HUES6 (cell line): ENCODE data around the gene TMX1.
A peak's percentile ranks its signal among the peaks of the same experiment; 100 is the strongest.

Experiments
- H3K27ac ChIP-seq: 2 replicates; pipeline ENCODE4 v1.7.0; 2013; ENCODE audit warnings: low read depth, mild to moderate bottlenecking, low read length, inconsistent platforms
- H3K27me3 ChIP-seq: 2 replicates; pipeline ENCODE4 v1.6.1; 2013; ENCODE audit warnings: low read length; ENCODE audit not compliant: control insufficient read depth, insufficient read depth
- H3K36me3 ChIP-seq: 2 replicates; pipeline ENCODE4 v1.6.1; 2013; ENCODE audit warnings: low read length; ENCODE audit not compliant: control insufficient read depth, insufficient read depth
- H3K4me1 ChIP-seq: 2 replicates; pipeline ENCODE4 v1.6.1; 2013; ENCODE audit warnings: low read length; ENCODE audit not compliant: control insufficient read depth, insufficient read depth
- H3K4me3 ChIP-seq: 2 replicates; pipeline ENCODE4 v1.5.1; 2013; ENCODE audit warnings: low read depth, low read length
- H3K9ac ChIP-seq: one replicate; pipeline ENCODE4 v1.6.1; 2013; ENCODE audit warnings: mild to moderate bottlenecking, low read length
- H3K9me3 ChIP-seq: 2 replicates; pipeline ENCODE4 v1.6.1; 2013; ENCODE audit warnings: low read depth, low read length; ENCODE audit not compliant: control insufficient read depth, insufficient read depth

TMX1 gene, protein sequence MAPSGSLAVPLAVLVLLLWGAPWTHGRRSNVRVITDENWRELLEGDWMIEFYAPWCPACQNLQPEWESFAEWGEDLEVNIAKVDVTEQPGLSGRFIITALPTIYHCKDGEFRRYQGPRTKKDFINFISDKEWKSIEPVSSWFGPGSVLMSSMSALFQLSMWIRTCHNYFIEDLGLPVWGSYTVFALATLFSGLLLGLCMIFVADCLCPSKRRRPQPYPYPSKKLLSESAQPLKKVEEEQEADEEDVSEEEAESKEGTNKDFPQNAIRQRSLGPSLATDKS

DNA sequence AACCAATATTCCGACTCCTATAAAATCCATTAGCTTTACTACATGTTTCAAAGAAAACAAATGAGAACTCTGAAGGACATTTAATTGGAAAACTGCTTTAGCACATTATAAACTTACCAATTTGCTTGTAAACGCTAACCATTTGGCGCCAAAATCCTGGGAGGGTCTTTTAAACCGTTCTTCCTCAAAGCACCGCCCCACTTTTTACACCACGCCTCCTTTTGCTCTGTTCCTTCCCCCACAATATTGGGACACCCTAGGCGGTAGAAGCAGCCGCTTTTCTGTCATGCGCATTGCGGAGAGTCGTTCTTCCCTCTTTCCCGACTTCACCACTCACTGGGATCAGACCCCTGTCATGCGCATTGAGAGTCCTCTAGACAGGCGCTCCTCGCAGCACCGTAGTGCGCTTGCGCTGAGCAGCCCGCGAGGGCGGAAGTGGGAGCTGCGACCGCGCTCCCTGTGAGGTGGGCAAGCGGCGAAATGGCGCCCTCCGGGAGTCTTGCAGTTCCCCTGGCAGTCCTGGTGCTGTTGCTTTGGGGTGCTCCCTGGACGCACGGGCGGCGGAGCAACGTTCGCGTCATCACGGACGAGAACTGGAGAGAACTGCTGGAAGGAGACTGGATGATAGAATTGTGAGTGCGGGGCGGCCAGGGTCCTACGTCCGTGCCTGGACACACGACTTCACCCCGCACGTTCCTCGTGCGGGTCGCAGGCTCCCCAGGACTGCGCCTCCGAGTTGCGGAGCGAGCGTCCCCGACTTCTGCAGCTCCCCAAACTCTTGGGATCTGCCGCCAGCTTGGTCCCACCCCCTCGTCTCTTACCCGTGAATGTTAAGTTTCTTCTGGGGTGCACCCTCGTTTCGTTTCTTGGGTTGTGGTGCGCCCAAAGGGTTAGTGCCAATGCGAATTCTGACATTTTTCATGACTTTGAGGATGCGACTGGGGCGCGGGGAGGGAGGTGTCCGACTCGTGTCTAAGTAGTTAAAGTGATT, at the start of gene TMX1:
TMX1 (plus strand) TSS at position 435 of the 991 bp plus-strand sequence; CDS start at position 481, 46 bp downstream.
- H3K9me3 ChIP-seq, result no peaks in the 10 kb centered on the region
- peak within 1 kb of the TSS; percentile 85 for H3K27ac ChIP-seq
- peak within 1 kb of the TSS; percentile 97 for H3K9ac ChIP-seq
- H3K36me3 ChIP-seq, result peaks cover 12% of the 10 kb centered on the region
- peaks cover 21% of the 10 kb centered on the region; the same call in 1 of the 2 replicates for H3K4me1 ChIP-seq
- H3K27me3 ChIP-seq, result no peaks in the 10 kb centered on the region
- H3K4me3 ChIP-seq, result peak within 1 kb of the TSS; percentile 94

GRCh38 chr14:51201890-51202289, 38.2 kb upstream of the TMX1 start:
- Histone ChIP-seq H3K27me3 (no peaks in the 10 kb centered on the region), H3K4me3 (no peak overlapping the region), H3K36me3 (no peaks in the 10 kb centered on the region), H3K27ac (no peak overlapping the region), H3K9me3 (no peaks in the 10 kb centered on the region), H3K9ac (no peak overlapping the region), H3K4me1 (no peaks in the 10 kb centered on the region; the same call in 1 of the 2 replicates)

- Histone ChIP-seq H3K4me1 (no peaks in the 10 kb centered on the region; the same call in 1 of the 2 replicates), H3K4me3 (no peak overlapping the region), H3K27me3 (no peaks in the 10 kb centered on the region), H3K27ac (no peak overlapping the region), H3K9me3 (no peaks in the 10 kb centered on the region), H3K36me3 (no peaks in the 10 kb centered on the region), H3K9ac (no peak overlapping the region)
Observed at GRCh38 chr14:51202914-51203665, 37.0 kb upstream of the TMX1 start.

DNA sequence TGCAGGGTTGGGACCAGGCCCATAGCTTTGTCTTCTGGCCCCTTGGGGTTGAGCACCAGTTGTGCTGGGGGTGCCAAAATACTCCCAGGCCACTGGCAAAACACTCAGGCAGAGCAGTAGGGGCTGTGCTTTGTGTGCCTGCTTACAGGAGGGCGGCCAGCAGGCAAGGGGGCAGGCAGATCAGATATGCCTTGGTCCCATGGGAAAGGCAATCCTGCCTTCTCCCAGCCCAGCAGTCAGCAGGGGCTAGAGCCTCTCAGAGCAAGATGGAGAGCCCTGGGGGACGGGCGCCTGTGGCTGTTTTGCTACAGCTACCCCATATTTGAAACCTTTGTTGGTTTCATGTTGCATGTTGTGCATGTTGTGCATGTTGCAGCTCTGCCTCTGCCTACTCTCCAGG, 36.2 kb upstream of the TMX1 start:
- H3K36me3 ChIP-seq, result no peaks in the 10 kb centered on the region
- H3K4me3 ChIP-seq, result no peak overlapping the region
- H3K4me1 ChIP-seq, result no peaks in the 10 kb centered on the region; the same call in 1 of the 2 replicates
- no peaks in the 10 kb centered on the region for H3K27me3 ChIP-seq
- H3K9ac ChIP-seq, result no peak overlapping the region
- H3K9me3 ChIP-seq, result no peaks in the 10 kb centered on the region
- no peak overlapping the region for H3K27ac ChIP-seq

DNA sequence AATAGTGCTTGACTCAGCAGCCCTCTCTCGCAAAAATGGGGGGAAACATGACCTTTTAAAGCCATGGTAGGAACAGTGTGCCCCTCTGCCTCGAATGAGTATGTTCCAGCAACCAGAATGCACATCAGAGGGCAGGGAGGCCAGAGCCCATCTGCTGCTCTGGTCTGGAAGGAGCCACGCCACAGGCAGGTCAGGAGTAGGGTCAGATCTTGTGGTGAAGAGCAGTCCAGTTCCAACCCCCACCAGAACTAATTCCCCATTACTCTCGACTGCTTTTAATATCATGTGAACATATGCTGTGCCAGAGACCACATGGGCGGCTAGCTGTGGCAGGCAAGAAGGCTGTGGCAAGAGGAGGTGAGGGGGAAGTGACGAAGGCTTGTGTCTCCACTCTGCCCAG, 34.6 kb upstream of the TMX1 start:
- Histone ChIP-seq H3K4me1 (no peaks in the 10 kb centered on the region; the same call in 1 of the 2 replicates), H3K9me3 (no peaks in the 10 kb centered on the region)

GRCh38 chr14:51206462-51206861, 33.6 kb upstream of the TMX1 start:
- Histone ChIP-seq H3K27ac (no peak overlapping the region), H3K4me3 (no peak overlapping the region), H3K4me1 (no peaks in the 10 kb centered on the region; the same call in 1 of the 2 replicates), H3K36me3 (no peaks in the 10 kb centered on the region), H3K9me3 (no peaks in the 10 kb centered on the region), H3K9ac (no peak overlapping the region), H3K27me3 (no peaks in the 10 kb centered on the region)

More for the DNA sequence above, 34.6 kb upstream of the TMX1 start:
- no peak overlapping the region for H3K27ac ChIP-seq
- no peaks in the 10 kb centered on the region for H3K27me3 ChIP-seq
- H3K4me3 ChIP-seq, result no peak overlapping the region
- H3K9ac ChIP-seq, result no peak overlapping the region
- no peaks in the 10 kb centered on the region for H3K36me3 ChIP-seq

GRCh38 chr14:51207621-51208020, 32.4 kb upstream of the TMX1 start:
- H3K4me3 ChIP-seq, result no peak overlapping the region
- H3K27ac ChIP-seq, result no peak overlapping the region
- H3K4me1 ChIP-seq, result no peaks in the 10 kb centered on the region; the same call in 1 of the 2 replicates
- no peaks in the 10 kb centered on the region for H3K9me3 ChIP-seq
- no peak overlapping the region for H3K9ac ChIP-seq
- H3K36me3 ChIP-seq, result no peaks in the 10 kb centered on the region
- no peaks in the 10 kb centered on the region for H3K27me3 ChIP-seq

GRCh38 chr14:51208982-51209381, 31.1 kb upstream of the TMX1 start:
- Histone ChIP-seq H3K27ac (no peak overlapping the region), H3K27me3 (no peaks in the 10 kb centered on the region), H3K9ac (no peak overlapping the region), H3K4me3 (no peak overlapping the region), H3K9me3 (no peaks in the 10 kb centered on the region), H3K36me3 (no peaks in the 10 kb centered on the region), H3K4me1 (no peaks in the 10 kb centered on the region; the same call in 1 of the 2 replicates)

GRCh38 chr14:51209457-51209856, 30.6 kb upstream of the TMX1 start:
- Histone ChIP-seq H3K27ac (no peak overlapping the region), H3K4me1 (no peaks in the 10 kb centered on the region; the same call in 1 of the 2 replicates)

GRCh38 chr14:51210594-51210993, 29.5 kb upstream of the TMX1 start:
- Histone ChIP-seq H3K36me3 (no peaks in the 10 kb centered on the region), H3K4me1 (no peaks in the 10 kb centered on the region; the same call in 1 of the 2 replicates), H3K27ac (no peak overlapping the region), H3K9ac (no peak overlapping the region), H3K4me3 (no peak overlapping the region), H3K9me3 (no peaks in the 10 kb centered on the region), H3K27me3 (no peaks in the 10 kb centered on the region)

More at GRCh38 chr14:51209457-51209856, 30.6 kb upstream of the TMX1 start:
- Histone ChIP-seq H3K27me3 (no peaks in the 10 kb centered on the region), H3K4me3 (no peak overlapping the region), H3K9me3 (no peaks in the 10 kb centered on the region), H3K9ac (no peak overlapping the region), H3K36me3 (no peaks in the 10 kb centered on the region)
